Thyroid gland (tissue), 4 donors: Measurements from ENCODE around the gene SPECC1.

ENCODE experiments used
- POLR2A ChIP-seq, 2 donors: fragments of 450-650 bp; IDR thresholded peaks; one replicate each; pipeline ENCODE4 v1.6.1; 2017; ENCODE audit warnings: antibody characterized with exemption in 2 of 2, mild to moderate bottlenecking in 2 of 2, moderate library complexity in 1 of 2
- TF ChIP-seq, protein P1 (sequence below), 6 experiments: fragments of 200-600 bp in 3 of 6; fragments of 450-650 bp in 3 of 6; sonication (generic) in 3 of 6; IDR thresholded peaks; one replicate each; pipeline ENCODE4 v1.5.1; 2016 to 2019; ENCODE audit warnings: antibody characterized with exemption in 6 of 6, mild to moderate bottlenecking in 2 of 6, inconsistent platforms in 1 of 6, moderate library complexity in 1 of 6

DNA sequence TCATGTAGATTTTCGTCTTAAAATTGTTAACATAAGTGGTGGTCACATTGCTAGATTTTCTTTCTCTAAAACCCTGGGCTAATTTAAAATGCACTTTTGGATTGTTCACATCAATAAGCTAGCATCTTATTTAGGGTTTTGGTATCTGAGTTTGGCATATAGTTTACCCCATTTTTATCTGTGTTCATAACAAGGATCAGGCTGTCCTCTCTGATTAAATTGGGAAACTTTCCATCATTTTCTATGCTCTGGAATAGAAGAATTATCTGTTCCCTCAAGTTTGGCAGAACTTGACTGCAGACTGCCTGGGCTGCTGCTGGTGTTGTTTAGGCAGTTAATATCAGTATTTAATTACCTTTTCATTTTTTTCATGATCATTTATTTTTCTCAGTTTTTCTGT, 1.8 kb downstream of the SPECC1 start:
- no peak for TF ChIP-seq POLR2A (IDR thresholded peaks at IDR 0.05)
- TF ChIP-seq, protein P1, sequence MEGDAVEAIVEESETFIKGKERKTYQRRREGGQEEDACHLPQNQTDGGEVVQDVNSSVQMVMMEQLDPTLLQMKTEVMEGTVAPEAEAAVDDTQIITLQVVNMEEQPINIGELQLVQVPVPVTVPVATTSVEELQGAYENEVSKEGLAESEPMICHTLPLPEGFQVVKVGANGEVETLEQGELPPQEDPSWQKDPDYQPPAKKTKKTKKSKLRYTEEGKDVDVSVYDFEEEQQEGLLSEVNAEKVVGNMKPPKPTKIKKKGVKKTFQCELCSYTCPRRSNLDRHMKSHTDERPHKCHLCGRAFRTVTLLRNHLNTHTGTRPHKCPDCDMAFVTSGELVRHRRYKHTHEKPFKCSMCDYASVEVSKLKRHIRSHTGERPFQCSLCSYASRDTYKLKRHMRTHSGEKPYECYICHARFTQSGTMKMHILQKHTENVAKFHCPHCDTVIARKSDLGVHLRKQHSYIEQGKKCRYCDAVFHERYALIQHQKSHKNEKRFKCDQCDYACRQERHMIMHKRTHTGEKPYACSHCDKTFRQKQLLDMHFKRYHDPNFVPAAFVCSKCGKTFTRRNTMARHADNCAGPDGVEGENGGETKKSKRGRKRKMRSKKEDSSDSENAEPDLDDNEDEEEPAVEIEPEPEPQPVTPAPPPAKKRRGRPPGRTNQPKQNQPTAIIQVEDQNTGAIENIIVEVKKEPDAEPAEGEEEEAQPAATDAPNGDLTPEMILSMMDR (IDR thresholded peaks at IDR 0.05): no peak
